Putamen (tissue), 1 donor: Measurements from ENCODE around the gene MPL.

Experiments
- DNase-seq: peaks from one replicate; pipeline ENCODE4 v3.0.0-alpha.2; 2016; ENCODE audit warnings: low spot score

The MPL gene

DNA sequence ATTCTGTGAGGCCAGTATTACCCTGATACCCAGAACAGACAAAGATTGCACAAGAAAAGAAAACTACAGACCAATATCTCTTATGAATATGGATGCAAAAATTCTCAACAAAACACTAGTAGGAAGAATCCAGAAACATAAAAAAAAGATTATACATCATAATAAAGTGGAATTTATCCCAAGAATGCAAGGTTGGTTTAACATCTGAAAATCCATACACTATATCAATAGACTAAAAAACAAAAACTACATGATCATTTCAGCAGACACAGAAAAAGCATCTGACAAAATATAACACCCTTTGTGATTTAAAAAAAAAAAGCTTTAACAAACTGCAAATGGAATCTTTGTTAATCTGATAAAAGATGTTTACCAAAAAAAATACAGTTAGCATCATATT is 12.2 kb upstream of the MPL start:
- no peak for DNase-seq

GRCh38 chr1:43327549-43328292 is 9.9 kb upstream of the MPL start:
- no peak for DNase-seq

- no peak for DNase-seq
Observed at GRCh38 chr1:43329995-43330751, 7.4 kb upstream of the MPL start.

GRCh38 chr1:43331688-43332087 is 5.9 kb upstream of the MPL start:
- DNase-seq, result no peak

DNA sequence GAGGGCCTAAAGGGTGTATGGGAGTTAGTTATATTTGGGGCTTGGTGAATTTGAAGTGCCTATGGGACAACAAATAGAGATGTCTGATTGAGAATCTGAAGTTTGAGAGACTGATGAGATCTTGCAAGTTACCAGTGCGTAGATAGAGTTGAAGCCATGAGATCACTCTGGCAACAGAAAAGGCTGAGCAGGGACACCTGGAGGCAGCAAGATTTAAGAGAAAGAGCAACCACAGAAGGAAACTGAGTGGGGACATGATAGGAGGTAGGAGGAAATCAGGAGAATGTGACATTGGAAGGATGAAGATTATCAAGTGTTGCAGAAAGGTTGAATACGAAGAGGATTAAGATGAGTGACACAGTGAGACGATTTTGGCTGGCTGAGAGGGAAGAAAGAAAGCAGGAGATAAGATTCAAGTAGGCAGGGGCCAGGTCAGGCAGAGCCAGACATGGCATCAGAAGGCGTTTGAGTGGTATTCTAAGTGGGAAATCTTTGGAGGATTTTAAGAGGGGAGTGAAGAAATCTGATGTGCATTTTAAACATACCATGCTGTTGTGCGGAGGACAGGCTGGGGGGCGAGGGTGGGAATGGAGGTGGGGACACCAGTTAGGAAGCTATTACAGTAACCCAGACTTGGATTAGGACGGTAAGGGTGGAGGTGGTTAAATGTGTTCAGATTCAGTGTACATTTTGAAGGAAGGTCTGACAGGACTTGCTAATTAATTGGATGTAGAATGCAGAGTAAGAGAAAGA is 3.0 kb upstream of the MPL start:
- no peak for DNase-seq

GRCh38 chr1:43338001-43338400 is 383 bp downstream of the MPL start:
- DNase-seq, result no peak

GRCh38 chr1:43339584-43340232 is 2.1 kb downstream of the MPL start:
- DNase-seq, result no peak

- no peak for DNase-seq
Observed at GRCh38 chr1:43340559-43340958, 2.9 kb downstream of the MPL start.

DNA sequence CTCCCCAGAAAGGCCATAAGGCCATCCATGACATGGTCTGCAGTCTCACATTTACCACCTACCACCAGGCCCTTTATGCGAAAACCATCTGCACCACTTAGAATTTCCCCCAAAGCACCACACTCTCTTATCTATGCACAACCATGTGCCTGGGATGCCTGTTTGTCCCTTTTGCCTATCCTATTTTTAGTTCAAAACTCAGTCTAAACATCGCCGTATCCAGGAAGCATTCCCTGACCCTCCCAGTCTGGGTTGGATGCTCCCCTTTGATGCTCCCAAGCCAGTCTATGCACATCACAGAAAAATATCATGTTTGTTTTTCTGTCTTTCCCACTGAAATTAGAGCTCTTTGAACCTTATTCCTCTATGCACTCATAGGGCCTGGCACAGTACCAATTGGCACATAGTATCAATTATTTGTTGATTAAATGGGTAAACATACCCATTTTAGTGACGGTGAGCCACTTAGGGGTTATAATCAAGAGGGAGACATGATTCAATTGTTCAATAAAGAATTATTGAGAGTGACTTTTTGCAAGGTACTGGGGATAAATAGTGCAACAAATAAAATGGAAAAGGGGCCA is 6.7 kb downstream of the MPL start:
- no peak for DNase-seq

DNA sequence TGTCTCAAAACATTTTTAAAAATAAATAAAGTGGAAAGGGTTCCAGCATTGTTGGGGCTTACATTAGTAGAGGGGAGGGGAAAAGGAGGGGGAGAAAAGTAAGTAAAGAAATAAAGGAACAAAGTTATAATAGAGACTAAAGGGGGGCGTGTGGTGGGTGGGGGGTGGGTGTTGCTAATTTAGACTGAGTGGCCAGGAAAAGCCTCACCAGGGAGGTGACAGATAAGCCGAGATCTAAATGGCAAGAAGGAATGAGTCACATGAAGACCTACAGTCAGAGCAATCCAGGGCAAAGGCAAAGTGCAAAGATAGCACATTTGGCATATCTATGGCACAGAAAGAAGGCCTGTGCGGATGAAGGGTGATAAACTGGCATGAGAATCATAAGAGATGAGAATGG is 7.5 kb downstream of the MPL start:
- DNase-seq, result no peak

DNA sequence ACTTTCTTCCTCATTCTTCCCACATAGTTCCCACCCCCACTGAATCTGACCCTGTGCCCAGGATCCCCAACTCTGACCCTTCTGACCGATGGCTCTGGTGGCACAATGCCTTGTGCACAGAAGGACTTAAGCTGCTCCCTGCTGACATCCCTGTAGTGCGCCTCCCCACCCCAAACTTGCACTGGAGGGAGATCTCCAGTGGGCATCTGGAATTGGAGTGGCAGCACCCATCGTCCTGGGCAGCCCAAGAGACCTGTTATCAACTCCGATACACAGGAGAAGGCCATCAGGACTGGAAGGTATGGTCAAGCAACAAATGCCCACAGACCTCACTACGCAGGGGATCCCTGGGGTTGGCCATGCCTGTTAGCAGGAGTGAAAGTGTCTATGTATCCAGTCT is 9.0 kb downstream of the MPL start:
- no peak for DNase-seq

- no peak for DNase-seq
Observed at GRCh38 chr1:43348343-43348808, 10.8 kb downstream of the MPL start.

DNA sequence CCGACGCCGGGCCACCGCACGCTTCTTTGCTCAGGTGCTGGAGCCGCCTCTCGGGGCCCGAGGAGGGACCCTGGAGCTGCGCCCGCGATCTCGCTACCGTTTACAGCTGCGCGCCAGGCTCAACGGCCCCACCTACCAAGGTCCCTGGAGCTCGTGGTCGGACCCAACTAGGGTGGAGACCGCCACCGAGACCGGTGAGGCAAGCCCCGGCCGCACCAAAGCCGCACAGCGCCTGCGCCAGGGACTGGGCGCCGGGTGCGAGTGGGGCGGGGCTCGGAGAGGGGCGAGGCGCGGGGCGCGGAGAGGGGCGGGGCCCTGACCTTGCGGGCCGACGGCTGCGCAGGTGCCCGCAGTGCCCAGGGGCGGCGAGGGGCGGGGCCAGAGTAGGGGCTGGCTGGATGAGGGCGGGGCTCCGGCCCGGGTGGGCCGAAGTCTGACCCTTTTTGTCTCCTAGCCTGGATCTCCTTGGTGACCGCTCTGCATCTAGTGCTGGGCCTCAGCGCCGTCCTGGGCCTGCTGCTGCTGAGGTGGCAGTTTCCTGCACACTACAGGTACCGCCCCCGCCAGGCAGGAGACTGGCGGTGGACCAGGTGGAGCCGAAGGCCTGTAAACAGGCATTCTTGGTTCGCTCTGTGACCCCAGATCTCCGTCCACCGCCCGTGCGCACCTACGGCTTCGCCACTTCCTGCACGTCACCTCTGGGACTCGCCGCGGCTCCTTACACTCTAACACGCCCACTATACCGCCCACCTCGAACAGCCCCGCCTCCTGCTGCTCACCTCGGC is 11.4 kb downstream of the MPL start:
- peak; percentile 45 for DNase-seq

DNA sequence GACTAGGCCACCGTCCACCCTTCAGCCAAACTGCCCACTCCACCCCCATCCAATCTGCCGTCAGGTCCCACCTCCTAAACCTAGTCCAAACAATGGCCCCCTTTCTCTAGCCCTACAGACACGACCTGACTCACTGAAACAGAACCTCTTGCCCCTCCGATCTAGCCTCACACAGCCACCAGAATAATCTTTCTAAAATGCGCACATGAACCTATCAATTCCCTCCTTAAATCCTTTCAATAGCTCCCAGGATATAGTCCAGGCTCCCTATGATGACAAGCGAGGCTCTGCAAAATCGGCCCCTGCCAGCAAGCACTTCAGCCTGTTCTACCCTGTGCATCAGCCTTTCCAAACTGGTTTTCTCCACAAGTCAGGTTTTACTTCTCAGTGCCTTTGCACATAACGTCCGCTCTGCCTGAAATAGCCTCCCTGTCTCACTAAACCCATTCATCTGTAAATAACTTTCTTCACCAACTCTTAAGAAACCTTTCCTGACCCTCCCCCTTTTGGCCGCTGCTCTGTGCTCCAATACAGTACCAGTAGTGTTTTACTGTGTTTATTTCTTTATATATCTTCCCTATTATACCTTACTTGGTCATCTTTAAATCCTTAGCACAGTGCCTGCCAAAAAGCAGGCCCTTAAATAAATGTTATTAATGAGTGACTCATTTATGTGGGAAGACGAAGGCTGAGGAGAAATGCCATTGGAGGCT is 12.1 kb downstream of the MPL start:
- no peak for DNase-seq

- DNase-seq, result no peak
Observed at GRCh38 chr1:43350976-43351375, 13.4 kb downstream of the MPL start.

- DNase-seq, result no peak
Observed at GRCh38 chr1:43351421-43352350, 14.1 kb downstream of the MPL start.

- DNase-seq, result no peak
Observed at GRCh38 chr1:43352351-43352705, 14.7 kb downstream of the MPL start.

DNA sequence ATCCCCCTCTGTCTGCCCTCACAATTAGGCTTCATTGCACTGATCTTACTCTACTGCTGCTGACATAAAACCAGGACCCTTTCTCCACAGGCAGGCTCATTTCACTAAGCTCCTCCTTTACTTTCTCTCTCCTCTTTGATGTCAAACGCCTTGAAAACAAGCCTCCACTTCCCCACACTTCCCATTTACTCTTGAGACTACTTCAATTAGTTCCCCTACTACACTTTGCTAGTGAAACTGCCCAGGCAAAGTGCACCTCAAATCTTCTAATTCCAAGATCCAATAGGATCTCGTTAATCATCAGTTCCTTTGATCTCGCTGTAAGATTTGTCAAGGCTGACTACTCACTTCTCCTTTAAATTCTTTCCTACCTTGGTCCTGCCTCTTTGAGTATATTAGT is 15.3 kb downstream of the MPL start:
- no peak for DNase-seq

DNA sequence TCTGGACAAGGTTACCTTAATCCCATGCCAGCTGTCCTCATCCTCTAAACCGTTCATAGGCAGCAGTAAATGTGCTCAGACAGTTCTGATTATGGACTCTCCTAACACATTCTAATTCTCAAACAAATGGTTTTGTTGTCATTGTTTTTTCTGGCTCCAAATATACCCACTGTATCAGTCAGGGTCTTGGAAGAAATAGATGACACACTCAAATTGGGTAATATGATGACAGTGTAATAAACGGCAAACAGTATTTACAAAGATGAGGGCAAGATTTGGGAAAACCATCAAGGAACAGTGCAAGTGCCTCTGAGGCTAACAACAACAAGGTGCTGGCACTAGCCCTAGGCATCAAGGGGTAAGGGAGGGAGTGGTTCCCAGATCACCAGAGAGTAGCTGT is 16.9 kb downstream of the MPL start:
- DNase-seq, result no peak
